ENCODE measurements around the gene SF3B2. TPM values are rescaled to one million over a fixed set of nuclear protein-coding genes. Genes with fewer than 3 reads are reported as not detected.
"Not testable (repeated sequence)": the region's sequence is repeated elsewhere in the genome, so short reads cannot be mapped to it uniquely, and the experiment has no call there.

The SF3B2 gene
- polyA plus RNA-seq, 3 donors: 32.1 to 107 (median 52.6) TPM

- DNase-seq: no peak
- Histone ChIP-seq H3K9ac (ENCODE audit: insufficient read depth, low read length, poor library complexity, severe bottlenecking) (no peak overlapping the region), H3K4me3 (replicated peaks in 1 of 3; ENCODE audit: low read depth in 2 of 3, low read length in 3 of 3) (no peak overlapping the region), H3K36me3 (replicated peaks in 1 of 2; ENCODE audit: control insufficient read depth in 1 of 2, insufficient read depth in 2 of 2, low read length in 2 of 2) (no peaks in the 10 kb centered on the region), H3K27ac (ENCODE audit: low read depth in 1 of 2, low read length in 2 of 2) (no peak overlapping the region), H3K4me2 (replicated peaks; ENCODE audit: extremely low read depth, low read length, poor library complexity, severe bottlenecking) (no peak overlapping the region), H4K20me1 (ENCODE audit: insufficient read depth, low read length) (peaks cover 18% of the 10 kb centered on the region), H3K9me3 (replicated peaks in 1 of 2; ENCODE audit: control insufficient read depth in 1 of 2, insufficient read depth in 1 of 2, low read length in 2 of 2) (no peaks in the 10 kb centered on the region), H2AFZ (ENCODE audit: insufficient read depth, low read depth, low read length, poor library complexity, severe bottlenecking) (no peak overlapping the region), H3K79me2 (ENCODE audit: insufficient read depth, low read length) (peaks cover 61% of the 10 kb centered on the region), H3K27me3 (ENCODE audit: control insufficient read depth in 2 of 2, insufficient read depth in 2 of 2, low read length in 2 of 2) (no peaks in the 10 kb centered on the region), H3K4me1 (ENCODE audit: control insufficient read depth in 1 of 2, insufficient read depth in 2 of 2, low read length in 2 of 2) (peaks cover 0 to under 1% of the 10 kb centered on the region in 2 donors)
- intact Hi-C loops (cut with micrococcal nuclease): no loop called here
- H3K4me3 Mint-ChIP-seq: no peak overlapping the region
- H3K9me3 Mint-ChIP-seq: no peaks in the 10 kb centered on the region
- peaks cover 5 to 9% of the 10 kb centered on the region in 2 donors for H3K36me3 Mint-ChIP-seq
- no peaks in the 10 kb centered on the region for H3K27me3 Mint-ChIP-seq (ENCODE audit: low read depth in 3 of 3)
- no peak for TF ChIP-seq CTCF (IDR thresholded peaks at IDR 0.05)
- peaks cover 12% of the 10 kb centered on the region for H3K4me1 Mint-ChIP-seq
- no peak overlapping the region for H3K27ac Mint-ChIP-seq
- no CpG with 5 or more reads among the region's 3 CpGs for WGBS (ENCODE audit: insufficient coverage)
Observed at GRCh38 chr11:66089067-66089466, 36.9 kb downstream of the SF3B2 start.

DNA sequence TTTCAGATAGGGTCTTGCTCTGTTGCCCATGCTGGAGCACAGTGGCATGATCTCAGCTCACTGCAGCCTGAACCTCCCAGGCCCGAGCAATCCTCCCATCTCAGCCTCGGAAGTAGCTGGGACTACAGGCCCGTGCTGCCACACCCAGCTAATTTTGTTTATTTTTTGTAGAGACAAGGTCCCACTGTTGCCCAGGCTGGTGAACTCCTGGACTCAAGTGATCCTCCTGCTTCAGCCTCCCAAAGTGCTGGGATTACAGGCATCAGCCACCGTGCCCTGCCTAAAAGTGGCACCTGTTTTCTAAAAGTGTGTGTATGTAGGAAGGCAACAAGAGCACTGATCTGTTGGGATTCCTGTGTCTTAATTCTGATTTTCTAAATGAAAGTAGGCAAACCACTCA, 38.1 kb downstream of the SF3B2 start:
- no peak for TF ChIP-seq CTCF (IDR thresholded peaks at IDR 0.05)
- Histone ChIP-seq H2AFZ (ENCODE audit: insufficient read depth, low read depth, low read length, poor library complexity, severe bottlenecking) (no peak overlapping the region), H4K20me1 (ENCODE audit: insufficient read depth, low read length) (peaks cover 18% of the 10 kb centered on the region), H3K4me3 (replicated peaks in 1 of 3; ENCODE audit: low read depth in 2 of 3, low read length in 3 of 3) (no peak overlapping the region), H3K9me3 (replicated peaks in 1 of 2; ENCODE audit: control insufficient read depth in 1 of 2, insufficient read depth in 1 of 2, low read length in 2 of 2) (no peaks in the 10 kb centered on the region), H3K79me2 (ENCODE audit: insufficient read depth, low read length) (peaks cover 49% of the 10 kb centered on the region), H3K9ac (ENCODE audit: insufficient read depth, low read length, poor library complexity, severe bottlenecking) (no peak overlapping the region), H3K27me3 (ENCODE audit: control insufficient read depth in 2 of 2, insufficient read depth in 2 of 2, low read length in 2 of 2) (no peaks in the 10 kb centered on the region), H3K27ac (ENCODE audit: low read depth in 1 of 2, low read length in 2 of 2) (no peak overlapping the region), H3K36me3 (replicated peaks in 1 of 2; ENCODE audit: control insufficient read depth in 1 of 2, insufficient read depth in 2 of 2, low read length in 2 of 2) (no peaks in the 10 kb centered on the region), H3K4me1 (ENCODE audit: control insufficient read depth in 1 of 2, insufficient read depth in 2 of 2, low read length in 2 of 2) (no peaks in the 10 kb centered on the region), H3K4me2 (replicated peaks; ENCODE audit: extremely low read depth, low read length, poor library complexity, severe bottlenecking) (no peak overlapping the region)
- peaks cover 8% of the 10 kb centered on the region for H3K4me1 Mint-ChIP-seq
- no peak overlapping the region for H3K4me3 Mint-ChIP-seq
- no peaks in the 10 kb centered on the region for H3K27me3 Mint-ChIP-seq (ENCODE audit: low read depth in 3 of 3)
- peaks cover 4 to 9% of the 10 kb centered on the region in 2 donors for H3K36me3 Mint-ChIP-seq
- H3K27ac Mint-ChIP-seq: peak overlapping the region in 1 of 7 donors; percentile 69
- DNase-seq: no peak
- WGBS (ENCODE audit: insufficient coverage): 100% methylated on average over 2 of the region's 4 CpGs
- H3K9me3 Mint-ChIP-seq: no peaks in the 10 kb centered on the region
- intact Hi-C loops (cut with micrococcal nuclease): no loop called here

DNA sequence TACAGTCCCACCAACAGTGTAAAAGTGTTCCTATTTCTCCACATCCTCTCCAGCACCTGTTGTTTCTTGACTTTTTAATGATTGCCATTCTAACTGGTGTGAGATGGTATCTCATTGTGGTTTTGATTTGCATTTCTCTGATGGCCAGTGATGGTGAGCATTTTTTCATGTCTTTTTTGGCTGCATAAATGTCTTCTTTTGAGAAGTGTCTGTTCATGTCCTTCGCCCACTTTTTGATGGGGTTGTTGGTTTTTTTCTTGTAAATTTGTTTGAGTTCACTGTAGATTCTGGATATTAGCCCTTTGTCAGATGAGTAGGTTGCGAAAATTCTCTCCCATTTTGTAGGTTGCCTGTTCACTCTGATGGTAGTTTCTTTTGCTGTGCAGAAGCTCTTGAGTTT, 40.0 kb downstream of the SF3B2 start:
- H3K36me3 ChIP-seq (replicated peaks in 1 of 2; ENCODE audit: control insufficient read depth in 1 of 2, insufficient read depth in 2 of 2, low read length in 2 of 2); H3K4me3 ChIP-seq (replicated peaks in 1 of 3; ENCODE audit: low read depth in 2 of 3, low read length in 3 of 3); H3K27me3 ChIP-seq (ENCODE audit: control insufficient read depth in 2 of 2, insufficient read depth in 2 of 2, low read length in 2 of 2); H3K4me2 ChIP-seq (replicated peaks; ENCODE audit: extremely low read depth, low read length, poor library complexity, severe bottlenecking); intact Hi-C loops (cut with micrococcal nuclease); H3K9ac ChIP-seq (ENCODE audit: insufficient read depth, low read length, poor library complexity, severe bottlenecking); H3K4me1 Mint-ChIP-seq; H3K4me3 Mint-ChIP-seq; H3K9me3 ChIP-seq (replicated peaks in 1 of 2; ENCODE audit: control insufficient read depth in 1 of 2, insufficient read depth in 1 of 2, low read length in 2 of 2); DNase-seq; H3K27ac ChIP-seq (ENCODE audit: low read depth in 1 of 2, low read length in 2 of 2); H2AFZ ChIP-seq (ENCODE audit: insufficient read depth, low read depth, low read length, poor library complexity, severe bottlenecking); H3K9me3 Mint-ChIP-seq; H3K27me3 Mint-ChIP-seq (ENCODE audit: low read depth in 3 of 3); H3K36me3 Mint-ChIP-seq; H3K4me1 ChIP-seq (ENCODE audit: control insufficient read depth in 1 of 2, insufficient read depth in 2 of 2, low read length in 2 of 2); H3K27ac Mint-ChIP-seq: not testable (repeated sequence)
- Histone ChIP-seq H4K20me1 (ENCODE audit: insufficient read depth, low read length) (peaks cover 21% of the 10 kb centered on the region), H3K79me2 (ENCODE audit: insufficient read depth, low read length) (peaks cover 41% of the 10 kb centered on the region)
- no CpG with 5 or more reads among the region's 2 CpGs for WGBS (ENCODE audit: insufficient coverage)

Data from CD14-positive monocyte (primary cell).